ENCODE measurements around the gene ITGA11. TPM values are rescaled to one million over a fixed set of nuclear protein-coding genes. Genes with fewer than 3 reads are reported as not detected.
A peak's percentile ranks its signal among the peaks of the same experiment; 100 is the strongest.

Gene ITGA11
- total and polyA plus RNA-seq, 2 donors from 2014 or later = 3.4 to 11.1 TPM

GRCh38 chr15:68369931-68370767 lies 61.8 kb downstream of the ITGA11 start:
- Histone ChIP-seq H3K9me3 (ENCODE audit: control insufficient read depth in 2 of 3, insufficient read depth in 1 of 3, low read length in 3 of 3) (no peaks in the 10 kb centered on the region), H3K36me3 (ENCODE audit: control insufficient read depth in 2 of 3, insufficient read depth in 3 of 3, low read length in 3 of 3) (no peaks in the 10 kb centered on the region), H3K9ac (ENCODE audit: low read length in 3 of 3) (no peak overlapping the region), H3K27ac (ENCODE audit: low read depth in 2 of 2, low read length in 2 of 2) (no peak overlapping the region), H3K27me3 (ENCODE audit: control insufficient read depth, insufficient read depth, low read length) (no peaks in the 10 kb centered on the region), H3K4me3 (ENCODE audit: low read length in 3 of 3) (no peak overlapping the region), H3K4me1 (ENCODE audit: control insufficient read depth in 2 of 3, insufficient read depth in 2 of 3, low read depth in 1 of 3, low read length in 3 of 3) (no peaks in the 10 kb centered on the region)
- no peak for TF ChIP-seq CTCF (IDR thresholded peaks at IDR 0.05; ENCODE audit: borderline replicate concordance, extremely low read depth, insufficient read depth)
- FAIRE-seq (no peak), DNase-seq (no peak)
- intact Hi-C loops (cut with DNase I) = no loop called here

GRCh38 chr15:68368731-68369435 lies 63.1 kb downstream of the ITGA11 start:
- Histone ChIP-seq H3K27ac (ENCODE audit: low read depth in 2 of 2, low read length in 2 of 2) (no peak overlapping the region), H3K9ac (ENCODE audit: low read length in 3 of 3) (no peak overlapping the region)

DNA sequence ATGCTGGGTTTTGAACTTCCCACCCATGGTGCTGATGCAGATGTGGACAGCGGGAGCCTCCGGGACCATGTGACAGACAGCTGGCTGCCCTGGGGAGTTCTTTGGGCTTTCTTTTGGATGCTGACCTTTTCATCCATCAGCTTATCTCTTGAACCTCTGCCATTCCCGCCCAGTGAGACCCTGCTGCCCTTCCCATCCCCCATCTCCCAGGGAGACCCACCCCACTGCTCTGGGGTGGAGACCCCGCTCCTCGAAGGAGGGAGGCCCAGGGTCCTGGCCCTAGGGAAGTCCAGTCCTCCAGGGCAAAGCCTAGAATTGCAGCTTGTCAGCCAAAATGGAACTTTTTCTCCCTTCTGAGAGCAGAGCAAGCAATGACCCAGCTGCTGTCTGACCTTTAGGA lies 64.0 kb downstream of the ITGA11 start:
- DNase-seq (peak in 1 of 5 donors; percentile 88), FAIRE-seq (no peak)
- no peak overlapping the region for H3K9ac ChIP-seq (ENCODE audit: low read length in 3 of 3)
- H3K27me3 ChIP-seq (ENCODE audit: control insufficient read depth, insufficient read depth, low read length) = no peaks in the 10 kb centered on the region
- no peaks in the 10 kb centered on the region for H3K36me3 ChIP-seq (ENCODE audit: control insufficient read depth in 2 of 3, insufficient read depth in 3 of 3, low read length in 3 of 3)
- TF ChIP-seq CTCF (IDR thresholded peaks at IDR 0.05; ENCODE audit: borderline replicate concordance, extremely low read depth, insufficient read depth) = no peak
- intact Hi-C loops (cut with DNase I) = no loop called here
- H3K9me3 ChIP-seq (ENCODE audit: control insufficient read depth in 2 of 3, insufficient read depth in 1 of 3, low read length in 3 of 3) = no peaks in the 10 kb centered on the region
- no peaks in the 10 kb centered on the region for H3K4me1 ChIP-seq (ENCODE audit: control insufficient read depth in 2 of 3, insufficient read depth in 2 of 3, low read depth in 1 of 3, low read length in 3 of 3)
- H3K27ac ChIP-seq (ENCODE audit: low read depth in 2 of 2, low read length in 2 of 2) = no peak overlapping the region
- H3K4me3 ChIP-seq (ENCODE audit: low read length in 3 of 3) = no peak overlapping the region

More at GRCh38 chr15:68368731-68369435, 63.1 kb downstream of the ITGA11 start:
- Histone ChIP-seq H3K9me3 (ENCODE audit: control insufficient read depth in 2 of 3, insufficient read depth in 1 of 3, low read length in 3 of 3) (no peaks in the 10 kb centered on the region), H3K36me3 (ENCODE audit: control insufficient read depth in 2 of 3, insufficient read depth in 3 of 3, low read length in 3 of 3) (no peaks in the 10 kb centered on the region), H3K27me3 (ENCODE audit: control insufficient read depth, insufficient read depth, low read length) (no peaks in the 10 kb centered on the region), H3K4me1 (ENCODE audit: control insufficient read depth in 2 of 3, insufficient read depth in 2 of 3, low read depth in 1 of 3, low read length in 3 of 3) (no peaks in the 10 kb centered on the region), H3K4me3 (ENCODE audit: low read length in 3 of 3) (no peak overlapping the region)
- no peak for TF ChIP-seq CTCF (IDR thresholded peaks at IDR 0.05; ENCODE audit: borderline replicate concordance, extremely low read depth, insufficient read depth)
- FAIRE-seq (no peak), DNase-seq (no peak)
- intact Hi-C loops (cut with DNase I) = no loop called here

Data from kidney (tissue), 14 donors.